Fibroblast of peridontal ligament (primary cell): ENCODE data around the gene OAS2.

Experiments
- DNase-seq: peaks from one replicate; pipeline ENCODE4 v3.0.0-alpha.2; 2010; ENCODE audit errors: extremely low read depth

OAS2 gene

GRCh38 chr12:113016796-113017195 lies 38.5 kb downstream of the OAS2 start:
- no peak for DNase-seq

DNA sequence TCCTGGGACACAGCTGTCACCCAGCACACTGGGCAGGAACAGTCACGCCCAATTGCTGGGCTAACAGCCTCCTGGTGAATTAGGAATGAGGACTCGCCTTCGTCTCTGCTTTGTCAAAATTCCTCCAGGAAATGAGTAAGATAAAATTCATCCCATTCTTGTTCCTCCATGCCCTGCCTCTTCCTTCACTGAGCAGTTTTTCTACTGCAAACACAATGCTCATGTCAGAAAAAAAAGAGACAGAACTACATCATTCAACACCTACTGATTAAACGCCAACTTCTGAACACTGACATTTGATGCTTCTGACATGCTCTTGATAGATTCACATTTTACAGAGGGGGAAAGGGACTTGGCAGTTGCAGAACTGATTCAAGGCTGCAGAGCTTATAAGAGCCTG lies 40.7 kb downstream of the OAS2 start:
- peak; percentile 44 for DNase-seq

GRCh38 chr12:113021500-113021899 lies 43.2 kb downstream of the OAS2 start:
- DNase-seq: no peak

DNA sequence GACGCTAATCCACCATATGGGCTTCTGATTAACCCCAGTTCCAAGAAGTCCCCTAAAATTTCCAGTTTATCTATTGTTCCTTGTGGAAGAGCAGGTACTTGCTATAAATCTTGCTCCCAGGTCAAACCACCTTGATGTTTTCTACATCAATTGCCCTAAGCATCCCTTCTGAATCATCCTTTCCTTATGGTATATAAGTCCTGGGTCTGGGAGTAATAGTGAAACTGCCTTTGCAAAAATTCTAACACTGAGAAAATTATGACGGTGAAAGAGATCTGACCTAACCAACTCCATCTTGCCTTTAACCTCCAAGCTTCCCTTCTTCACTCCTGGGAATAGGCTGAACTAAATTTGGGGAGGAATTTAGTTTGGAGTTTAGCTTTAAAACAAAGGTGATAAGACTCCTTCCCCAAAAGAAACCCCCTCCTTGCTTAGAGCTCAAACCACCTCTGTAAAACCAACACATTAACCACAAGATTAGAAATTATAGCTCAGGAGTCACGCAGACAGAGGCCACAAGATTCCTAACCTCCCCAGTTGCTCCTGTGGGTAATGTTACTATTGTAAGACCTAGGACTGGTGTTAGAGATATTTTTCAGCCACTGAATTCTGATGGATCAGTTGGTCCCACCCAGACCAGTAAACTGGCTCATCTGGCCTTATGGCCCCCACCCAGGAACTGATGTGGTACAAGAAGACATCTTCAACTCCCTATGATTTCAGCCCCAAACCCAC lies 44.4 kb downstream of the OAS2 start:
- no peak for DNase-seq

- DNase-seq: no peak
These were observed 49.4 kb downstream of the OAS2 start for GRCh38 chr12:113027726-113028125.

DNA sequence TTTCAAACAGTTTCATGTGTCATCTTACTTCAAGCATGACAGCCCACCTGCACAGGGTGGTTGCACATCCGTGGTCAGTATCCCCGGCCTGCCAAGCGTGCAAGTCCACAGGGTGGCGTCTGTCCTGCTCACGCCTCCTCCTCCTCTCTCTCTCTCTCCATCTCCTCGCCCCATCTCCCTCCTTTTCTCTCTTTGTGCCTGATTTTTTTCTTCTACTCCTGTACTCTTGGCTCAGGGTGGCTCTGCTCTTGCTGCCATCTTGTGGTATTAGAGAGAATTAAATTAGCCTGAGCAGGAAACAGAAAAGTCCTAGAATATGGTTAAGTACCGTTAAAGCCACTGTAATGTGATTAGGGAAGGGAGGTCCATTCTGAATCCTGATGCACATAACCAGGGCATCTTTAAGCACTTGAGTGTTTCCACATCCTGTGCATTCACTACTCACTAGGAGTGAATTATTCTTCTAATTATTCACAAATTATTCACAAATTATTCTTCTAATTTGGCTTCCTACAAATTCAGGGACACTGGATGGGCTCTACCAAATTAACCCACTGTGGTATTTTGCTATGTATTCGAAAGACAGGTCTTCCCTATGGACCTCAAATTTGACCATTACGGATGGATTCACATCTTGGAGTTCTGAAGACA lies 52.7 kb downstream of the OAS2 start:
- DNase-seq: peak; percentile 74

- no peak for DNase-seq
These were observed 61.7 kb downstream of the OAS2 start for GRCh38 chr12:113039911-113040445.

DNA sequence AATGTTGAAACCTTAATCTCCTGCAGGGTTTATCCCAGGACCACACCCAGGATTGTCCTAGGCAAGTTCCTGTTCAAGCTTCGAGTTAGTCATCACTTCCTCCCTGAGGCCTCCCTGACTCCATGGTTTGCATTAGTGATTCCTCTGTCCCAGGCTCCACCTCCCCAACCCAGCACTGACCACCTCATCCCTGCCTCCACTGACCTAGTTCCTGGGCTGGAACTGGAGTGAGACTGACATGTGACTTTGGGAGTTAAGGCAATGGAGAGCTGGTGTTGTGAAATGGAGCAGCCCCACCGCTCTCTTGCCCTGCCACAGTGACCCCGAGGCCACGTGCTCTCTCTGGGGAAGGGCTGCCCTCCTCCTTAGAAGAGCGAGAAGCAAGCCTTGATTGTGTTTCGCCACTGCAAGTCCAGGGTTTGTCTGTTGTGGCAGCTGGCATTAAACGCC lies 62.4 kb downstream of the OAS2 start:
- DNase-seq: peak; percentile 62

DNA sequence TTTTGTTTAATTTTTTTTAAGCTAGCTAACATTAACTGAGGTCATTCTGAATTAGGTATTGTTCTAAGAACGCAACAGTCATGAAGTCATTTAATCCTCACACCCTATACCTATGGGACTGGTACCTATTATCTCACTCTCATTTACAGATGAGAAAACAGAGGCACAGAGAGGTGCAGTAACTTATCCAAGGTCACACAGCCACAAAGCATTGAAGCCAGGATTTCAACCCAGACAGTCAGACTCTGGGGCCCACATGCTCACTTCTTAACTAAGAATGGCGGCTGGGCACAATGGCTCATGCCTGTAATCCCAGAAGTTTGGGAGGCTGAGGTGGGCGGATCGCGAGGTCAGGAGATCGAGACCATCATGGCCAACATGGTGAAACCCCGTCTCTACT lies 63.2 kb downstream of the OAS2 start:
- no peak for DNase-seq

DNA sequence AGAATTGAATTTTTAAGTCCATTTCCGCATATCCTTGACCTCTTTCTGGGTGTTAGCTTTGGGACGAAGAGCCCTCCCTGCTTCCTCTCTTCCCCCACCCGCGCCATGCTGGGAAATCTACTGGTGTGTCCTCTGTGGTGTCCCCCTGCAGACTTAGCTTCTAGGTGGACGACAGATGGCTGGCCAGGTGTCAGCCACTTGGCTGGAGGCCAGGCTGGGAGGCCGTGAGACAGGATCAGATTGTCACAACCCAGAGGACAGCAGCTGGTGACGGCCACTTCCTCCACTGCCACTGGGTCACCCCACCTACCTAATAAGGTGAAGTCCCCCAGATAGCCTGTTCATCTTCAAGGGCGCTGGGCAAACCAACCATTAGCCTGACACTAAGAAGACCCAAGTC lies 64.9 kb downstream of the OAS2 start:
- DNase-seq: no peak

GRCh38 chr12:113044516-113044915 lies 66.2 kb downstream of the OAS2 start:
- no peak for DNase-seq

- DNase-seq: peak; percentile 74
These were observed 70.4 kb downstream of the OAS2 start for GRCh38 chr12:113048716-113049127.

DNA sequence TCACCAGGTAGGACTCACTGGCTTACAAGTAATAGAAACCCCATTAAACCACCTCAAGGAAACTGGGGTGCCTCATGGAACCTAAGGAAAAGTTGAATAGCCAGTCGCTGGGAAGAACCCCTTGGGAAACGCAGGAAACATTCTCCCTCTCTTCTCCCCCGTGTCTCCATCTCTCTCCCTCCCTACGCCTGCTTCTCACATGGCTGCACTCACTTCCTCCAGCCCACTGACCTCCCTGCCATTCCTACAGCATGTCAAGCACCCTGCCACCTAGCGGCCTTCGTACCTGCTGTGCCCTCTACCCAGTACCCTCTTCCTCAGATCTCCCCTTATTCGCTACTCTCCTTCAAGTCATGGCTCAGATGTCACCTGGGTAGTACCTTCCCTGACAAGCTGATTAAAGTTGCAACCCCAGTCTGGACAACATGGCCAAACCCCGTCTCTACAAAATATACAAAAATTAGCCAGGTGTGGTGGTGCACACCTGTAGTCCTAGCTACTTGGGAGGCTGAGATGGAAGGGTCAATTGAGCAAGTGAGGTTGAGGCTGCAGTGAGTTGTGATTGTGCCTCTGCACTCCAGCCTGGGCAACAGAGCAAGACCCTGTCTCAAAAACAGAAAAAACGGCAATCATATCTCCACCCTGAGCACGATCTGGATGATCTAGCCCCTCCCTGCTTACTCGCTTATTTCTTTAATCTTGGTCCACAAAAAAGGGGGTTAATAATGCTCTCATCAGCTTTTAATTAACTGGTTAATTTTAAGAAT lies 71.8 kb downstream of the OAS2 start:
- no peak for DNase-seq

- no peak for DNase-seq
These were observed 72.5 kb downstream of the OAS2 start for GRCh38 chr12:113050795-113051194.

DNA sequence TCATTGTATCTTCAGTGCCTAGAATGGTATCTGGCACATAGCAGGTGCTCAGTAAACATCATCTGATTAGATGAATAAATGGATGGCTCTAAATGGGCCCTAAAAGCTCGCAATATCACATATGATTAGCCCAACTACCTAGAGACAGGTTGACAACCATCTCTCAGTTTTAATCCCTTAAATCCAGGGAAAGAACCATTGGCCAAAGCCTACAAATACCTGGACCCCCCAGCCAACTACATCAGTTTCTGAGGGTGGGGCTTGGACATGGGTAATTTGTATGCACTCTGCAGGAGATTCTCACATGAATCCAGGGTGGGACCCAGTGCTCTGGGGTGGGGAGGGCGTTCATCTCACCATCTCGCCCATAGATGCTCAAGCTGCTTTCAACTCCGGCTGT lies 73.4 kb downstream of the OAS2 start:
- DNase-seq: no peak

GRCh38 chr12:113052326-113052725 lies 74.0 kb downstream of the OAS2 start:
- DNase-seq: no peak

GRCh38 chr12:113054948-113055486 lies 76.7 kb downstream of the OAS2 start:
- DNase-seq: no peak

DNA sequence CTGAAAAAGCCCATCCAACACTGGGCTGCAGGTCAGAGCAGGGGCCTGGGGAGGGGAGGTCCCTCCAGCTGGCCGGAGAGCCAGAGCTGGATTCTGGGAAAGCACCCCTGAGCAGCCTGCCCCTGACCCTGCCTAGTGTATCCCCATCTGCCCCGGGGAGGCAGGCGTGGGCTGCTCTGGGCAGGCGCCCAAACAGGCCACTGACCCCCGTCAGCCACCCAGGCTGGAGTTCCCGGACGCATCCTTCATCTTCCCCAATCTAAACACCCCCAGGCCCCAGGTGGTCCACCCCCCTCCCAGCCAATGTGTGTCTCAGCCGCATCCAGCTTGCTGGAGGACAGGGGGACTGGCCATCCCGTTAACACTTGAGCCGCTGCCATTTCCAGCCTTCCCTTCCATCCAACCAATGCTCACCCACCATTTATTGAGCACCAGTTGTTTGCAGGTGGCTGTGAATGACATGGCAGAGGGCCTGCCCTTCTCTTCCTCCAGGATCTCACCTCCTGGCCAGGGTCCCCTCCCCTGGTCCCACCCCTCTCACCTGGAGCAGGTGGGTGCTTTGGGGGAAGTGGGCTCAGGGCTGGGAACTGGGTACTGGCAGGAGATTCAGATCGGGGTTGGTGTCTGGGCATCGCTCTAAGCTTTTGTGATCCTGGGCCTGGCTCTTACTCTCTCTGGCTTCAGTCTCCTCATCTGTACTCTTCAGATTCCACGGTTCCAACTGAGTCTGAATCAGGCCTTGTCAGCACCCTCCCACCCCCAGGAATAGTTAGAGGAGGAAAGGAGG lies 77.5 kb downstream of the OAS2 start:
- no peak for DNase-seq

GRCh38 chr12:113056381-113056630 lies 78.0 kb downstream of the OAS2 start:
- DNase-seq: no peak

DNA sequence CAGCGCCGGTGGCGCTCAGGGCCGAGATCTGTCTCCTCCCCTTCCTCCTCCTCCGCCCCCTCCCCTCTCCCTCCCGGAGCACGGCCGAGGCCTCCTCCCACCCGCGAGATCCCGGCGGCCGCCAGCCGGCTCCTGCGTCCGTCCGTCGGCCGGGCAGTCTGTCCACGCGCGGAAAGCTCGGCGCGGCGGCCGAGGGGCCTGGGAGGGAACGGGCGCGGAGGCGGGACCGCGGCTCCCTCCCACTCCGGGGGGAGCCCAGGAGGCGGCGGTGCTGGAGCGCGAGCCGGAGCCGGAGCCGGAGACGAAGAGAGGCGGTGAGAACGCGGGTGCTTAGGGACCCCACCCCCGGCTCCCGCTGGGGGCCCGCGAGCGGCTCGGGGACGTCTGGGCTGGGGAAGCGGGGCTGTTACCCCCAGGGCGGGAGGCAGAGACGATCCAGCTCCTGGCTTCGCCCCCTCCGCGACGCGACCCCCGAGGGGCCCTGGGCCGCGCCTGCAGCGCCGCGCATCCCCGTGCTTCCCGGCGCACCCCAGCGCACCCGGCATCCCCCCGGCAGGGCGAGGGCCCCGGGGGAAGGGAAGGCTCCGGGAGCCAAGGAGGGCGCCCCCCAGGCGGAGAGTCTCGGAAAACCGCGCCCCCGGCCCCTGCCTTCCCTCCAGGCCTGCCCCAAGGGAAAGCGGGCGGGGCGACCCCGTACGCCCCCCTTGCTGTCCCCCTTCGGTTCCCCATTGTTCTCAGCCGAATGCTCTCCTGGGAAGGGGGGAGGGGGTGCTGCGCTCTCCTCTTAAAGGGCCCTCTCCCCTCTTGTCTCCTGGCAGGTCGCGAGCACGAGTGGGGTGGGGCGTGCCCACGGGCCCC lies 78.5 kb downstream of the OAS2 start, which contains the start of gene DTX1:
DTX1 (plus strand) TSS at position 100 of the 858 bp plus-strand sequence. CDS start 1,463 bp downstream, outside the sequence.
- DNase-seq: no peak
